Measurements from ENCODE around the gene BABAM2. TPM values are rescaled to one million over a fixed set of nuclear protein-coding genes. Genes with fewer than 3 reads are reported as not detected.
"Not testable (repeated sequence)": the region's sequence is repeated elsewhere in the genome, so short reads cannot be mapped to it uniquely, and the experiment has no call there.

Gene BABAM2
- polyA plus RNA-seq, 3 donors: 55.5 to 58.9 (median 57.2) TPM

DNA sequence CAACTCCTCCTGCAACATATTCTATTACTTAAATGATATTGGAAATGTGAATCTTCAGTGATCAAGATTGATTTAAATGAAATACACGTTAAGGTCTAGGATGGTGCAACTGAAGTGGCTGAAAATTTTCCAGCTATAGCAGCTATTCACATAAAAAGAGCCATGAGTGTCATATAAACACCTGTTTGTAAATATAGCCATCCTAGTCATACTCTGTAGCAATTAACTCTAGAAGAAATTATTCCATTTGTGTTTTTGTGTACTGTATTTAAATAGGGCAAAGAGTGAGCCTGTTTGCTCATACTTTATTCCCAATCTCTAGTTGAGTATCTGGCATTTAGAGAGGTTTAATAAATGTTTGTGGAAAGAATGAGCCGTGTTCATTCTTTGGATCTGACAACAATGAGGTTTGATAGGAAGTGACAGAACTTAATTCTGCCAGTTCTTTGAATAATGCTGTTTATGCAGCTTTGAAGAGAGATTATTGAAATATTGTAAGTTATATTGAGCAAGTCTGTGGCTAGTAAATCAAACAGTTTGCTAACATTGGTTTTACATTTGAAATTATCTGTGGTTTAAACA is 49.7 kb downstream of the BABAM2 start:
- no peak for DNase-seq (ENCODE audit: low read depth in 3 of 3, low spot score in 2 of 3)

DNA sequence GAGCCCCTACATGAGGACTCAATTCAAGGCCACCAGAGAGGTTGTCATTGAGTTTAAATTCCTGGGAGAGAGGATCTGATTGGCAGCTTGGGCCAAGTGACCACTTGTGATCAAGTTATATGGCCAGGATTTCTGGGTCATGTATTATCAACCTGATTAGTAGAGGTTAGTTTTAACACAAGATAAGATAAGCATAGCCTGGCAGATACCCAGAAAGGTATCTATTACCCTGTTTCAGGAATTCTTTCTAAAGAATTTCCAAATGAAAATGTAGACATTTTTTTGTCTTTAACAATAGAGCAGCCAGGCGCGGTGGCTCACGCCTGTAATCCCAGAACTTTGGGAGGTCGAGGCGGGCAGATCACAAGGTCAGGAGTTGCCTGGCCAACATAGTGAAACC is 50.5 kb downstream of the BABAM2 start:
- no peak for DNase-seq (ENCODE audit: low read depth in 3 of 3, low spot score in 2 of 3)

DNA sequence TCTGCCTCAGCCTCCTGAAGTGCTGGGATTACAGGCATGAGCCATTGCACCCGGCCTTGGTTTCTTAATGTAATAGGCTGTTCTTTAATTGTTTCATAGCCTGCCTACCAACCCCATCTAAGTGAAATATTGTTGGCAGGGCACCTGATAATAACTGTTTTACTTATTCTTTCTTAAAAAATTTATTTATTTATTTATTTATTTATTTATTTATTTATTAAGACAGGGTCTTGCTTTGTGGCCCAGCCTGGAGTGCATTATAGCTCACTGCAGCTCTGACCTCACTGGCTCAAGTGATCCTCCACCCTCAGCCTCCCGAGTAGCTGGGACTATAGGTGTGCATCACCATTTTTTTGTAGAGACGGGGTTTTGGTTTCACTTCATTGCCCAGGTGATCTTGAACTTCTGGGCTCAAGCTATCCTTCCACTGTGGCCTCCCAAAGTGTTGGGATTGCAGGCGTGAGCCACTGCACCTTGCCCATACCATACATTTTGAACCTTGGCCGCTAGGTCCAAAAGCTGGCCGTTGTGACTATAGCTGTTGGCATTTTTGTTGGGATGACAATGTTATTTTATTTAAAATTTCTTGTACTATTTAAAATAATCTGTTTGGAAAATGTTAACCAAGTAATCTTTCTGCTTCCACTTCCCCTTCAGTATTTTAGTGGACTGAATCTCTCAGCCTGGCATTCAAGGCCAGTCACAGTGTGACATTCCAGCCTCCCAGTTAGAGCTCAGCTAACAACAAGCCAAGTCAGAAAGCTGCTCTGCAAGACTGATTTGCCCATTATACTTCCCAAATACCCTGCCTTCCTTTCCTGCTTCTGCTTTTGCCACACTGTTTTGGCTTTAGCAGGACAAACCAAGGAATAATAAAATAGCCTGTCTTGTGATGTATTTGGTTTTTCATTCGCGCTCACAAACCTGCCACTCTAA is 52.4 kb downstream of the BABAM2 start:
- DNase-seq (ENCODE audit: low read depth in 3 of 3, low spot score in 2 of 3): no peak

GRCh38 chr2:27946530-27947060 is 56.1 kb downstream of the BABAM2 start:
- no peak for DNase-seq (ENCODE audit: low read depth in 3 of 3, low spot score in 2 of 3)

GRCh38 chr2:27952070-27952469 is 61.5 kb downstream of the BABAM2 start:
- no peak for DNase-seq (ENCODE audit: low read depth in 3 of 3, low spot score in 2 of 3)

DNA sequence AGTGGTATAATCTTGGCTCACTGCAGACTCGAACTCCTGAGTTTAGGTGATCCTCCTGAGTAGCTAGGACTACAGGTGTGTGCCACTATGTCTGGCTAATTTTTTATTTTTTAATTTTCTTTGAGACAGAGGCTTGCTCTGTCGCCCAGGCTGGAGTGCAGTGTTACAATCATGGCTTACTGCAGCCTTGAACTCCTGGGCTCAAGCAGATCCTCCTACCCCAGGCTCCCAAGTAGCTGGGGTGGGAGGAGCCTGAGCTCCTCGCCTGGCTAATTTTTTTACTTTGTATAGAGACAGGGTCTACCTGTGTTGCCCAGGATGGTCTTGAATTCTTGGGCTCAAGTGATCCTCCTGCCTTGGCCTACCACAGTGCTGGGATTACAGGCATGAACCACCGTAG is 62.5 kb downstream of the BABAM2 start:
- DNase-seq (ENCODE audit: low read depth in 3 of 3, low spot score in 2 of 3): no peak

GRCh38 chr2:27954221-27954673 is 63.7 kb downstream of the BABAM2 start:
- no peak for DNase-seq (ENCODE audit: low read depth in 3 of 3, low spot score in 2 of 3)

GRCh38 chr2:27954771-27955383 is 64.3 kb downstream of the BABAM2 start:
- no peak for DNase-seq (ENCODE audit: low read depth in 3 of 3, low spot score in 2 of 3)

DNA sequence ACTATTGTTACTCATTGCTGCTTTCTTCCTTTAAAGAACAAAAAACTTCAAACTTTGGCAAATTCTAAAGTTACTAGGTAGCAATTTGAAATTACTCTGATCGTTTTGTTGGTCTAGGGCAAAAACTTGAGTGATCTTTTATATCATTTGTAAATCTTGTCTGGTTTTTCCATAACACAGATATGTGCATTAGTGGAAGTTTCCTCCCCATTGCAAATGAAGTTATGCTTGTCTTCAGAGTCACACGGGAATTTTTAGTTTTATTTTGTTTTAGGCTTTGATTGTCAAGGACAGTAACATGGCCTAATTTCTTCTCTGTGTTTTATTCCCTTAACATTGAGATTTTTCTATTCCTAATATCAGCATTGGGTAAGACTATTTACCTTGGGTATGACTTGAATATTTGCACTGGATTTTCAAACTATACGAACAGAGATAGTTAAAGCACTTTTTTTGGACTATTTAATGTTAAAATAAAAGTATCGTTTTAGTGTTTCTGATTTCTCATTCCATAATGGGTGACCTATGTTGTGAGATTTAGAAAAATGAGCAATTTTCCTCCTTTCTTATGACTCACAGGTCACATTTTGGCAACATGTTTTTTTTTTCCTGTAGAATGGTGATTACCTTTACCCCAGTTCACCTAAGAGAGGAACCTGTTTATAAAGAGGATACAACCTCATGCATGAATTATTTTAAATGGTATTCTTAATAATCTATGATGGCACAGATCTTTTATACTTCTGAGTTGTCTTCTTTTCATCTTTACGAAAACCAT is 65.0 kb downstream of the BABAM2 start:
- DNase-seq (ENCODE audit: low read depth in 3 of 3, low spot score in 2 of 3): no peak

- no peak for DNase-seq (ENCODE audit: low read depth in 3 of 3, low spot score in 2 of 3)
These were observed 66.4 kb downstream of the BABAM2 start for GRCh38 chr2:27956888-27957287.

DNA sequence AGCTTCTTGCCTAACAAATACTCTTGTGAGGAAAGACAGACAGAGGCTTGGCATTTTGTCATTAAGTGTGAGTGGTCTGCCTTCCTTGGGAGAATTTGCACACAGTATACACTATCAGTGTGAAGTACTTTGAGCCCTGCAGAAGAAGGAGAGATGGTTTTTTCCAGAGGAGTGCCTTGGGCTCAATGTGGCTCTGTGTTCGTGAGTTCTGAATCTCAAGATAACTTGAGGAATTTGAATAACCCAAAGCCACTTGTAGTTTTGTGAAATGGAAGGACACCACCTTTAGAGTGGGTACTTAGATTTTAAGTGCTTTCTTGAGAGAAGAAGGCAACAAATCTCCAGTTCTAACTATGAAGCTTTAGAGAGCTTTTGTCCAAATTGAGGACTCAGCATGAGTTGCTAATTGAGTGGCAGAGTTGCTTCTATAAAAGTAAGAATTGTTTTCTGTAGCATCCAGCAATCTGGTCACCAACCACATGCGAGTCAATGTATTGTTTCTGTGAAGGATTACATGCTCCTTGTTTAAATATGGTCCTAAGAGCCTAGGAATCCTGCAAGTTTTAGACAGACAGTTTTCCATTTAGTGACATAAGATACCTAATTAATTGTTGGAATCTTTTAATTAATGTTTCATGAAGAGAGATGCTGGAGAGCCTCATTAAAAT is 68.3 kb downstream of the BABAM2 start:
- no peak for DNase-seq (ENCODE audit: low read depth in 3 of 3, low spot score in 2 of 3)

- DNase-seq (ENCODE audit: low read depth in 3 of 3, low spot score in 2 of 3): no peak
These were observed 69.0 kb downstream of the BABAM2 start for GRCh38 chr2:27959496-27959895.

DNA sequence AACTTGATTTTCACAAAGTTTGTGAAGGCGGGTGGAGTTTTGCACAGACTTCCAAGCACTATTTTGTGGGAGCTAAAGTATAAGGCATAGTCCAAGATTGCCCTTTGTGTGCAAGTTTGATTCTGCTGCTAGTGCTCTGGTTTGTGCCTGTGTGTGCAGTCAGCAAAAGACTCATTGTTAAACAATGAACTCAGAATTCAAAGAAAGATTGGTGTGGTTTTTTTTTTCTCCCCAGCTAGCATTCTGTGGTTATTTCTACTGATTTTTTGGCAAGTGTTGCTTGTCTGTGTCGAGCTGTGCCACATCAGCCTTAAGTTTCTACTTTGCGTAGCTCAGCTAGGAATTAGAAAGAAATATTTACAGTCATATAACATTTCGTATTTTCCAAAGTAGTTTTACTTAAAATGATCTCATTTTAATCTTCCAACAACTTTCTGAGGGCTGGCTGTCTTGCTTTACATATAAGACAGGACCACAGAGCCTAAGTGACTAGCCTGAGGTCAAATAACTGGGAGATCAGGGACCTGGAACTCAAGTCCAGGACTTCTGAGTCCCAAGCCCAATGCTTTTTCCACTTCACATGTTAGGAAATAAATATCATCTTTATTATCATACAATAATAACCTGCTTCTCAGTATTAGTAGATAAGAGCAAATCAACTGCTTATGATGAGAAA is 69.8 kb downstream of the BABAM2 start:
- no peak for DNase-seq (ENCODE audit: low read depth in 3 of 3, low spot score in 2 of 3)

- no peak for DNase-seq (ENCODE audit: low read depth in 3 of 3, low spot score in 2 of 3)
These were observed 71.5 kb downstream of the BABAM2 start for GRCh38 chr2:27962006-27962405.

GRCh38 chr2:27963472-27963871 is 72.9 kb downstream of the BABAM2 start:
- DNase-seq (ENCODE audit: low read depth in 3 of 3, low spot score in 2 of 3): no peak

- DNase-seq (ENCODE audit: low read depth in 3 of 3, low spot score in 2 of 3): no peak
These were observed 73.5 kb downstream of the BABAM2 start for GRCh38 chr2:27964067-27964466.

- no peak for DNase-seq (ENCODE audit: low read depth in 3 of 3, low spot score in 2 of 3)
These were observed 75.3 kb downstream of the BABAM2 start for GRCh38 chr2:27965841-27966240.

- no peak for DNase-seq (ENCODE audit: low read depth in 3 of 3, low spot score in 2 of 3)
These were observed 75.9 kb downstream of the BABAM2 start for GRCh38 chr2:27966466-27966865.

- no peak for DNase-seq (ENCODE audit: low read depth in 3 of 3, low spot score in 2 of 3)
These were observed 76.5 kb downstream of the BABAM2 start for GRCh38 chr2:27967076-27967475.

GRCh38 chr2:27968045-27968444 is 77.5 kb downstream of the BABAM2 start:
- DNase-seq (ENCODE audit: low read depth in 3 of 3, low spot score in 2 of 3): not testable (repeated sequence)
